ACC112 (cell line): ENCODE results near the gene CHGA.

Experiments used
- H2AFZ ChIP-seq: fragments of 200-600 bp; sonication (generic); one replicate; pipeline ENCODE4 v1.6.0; 2017; ENCODE audit warnings: antibody characterized with exemption, low read length; ENCODE audit not compliant: unreplicated experiment
- H3K27ac ChIP-seq: fragments of 200-600 bp; sonication (generic); 2 replicates; pipeline ENCODE4 v1.5.1; 2014; ENCODE audit warnings: low read depth, mild to moderate bottlenecking, antibody characterized with exemption, low read length, moderate library complexity
- H3K27me3 ChIP-seq: fragments of 200-600 bp; sonication (generic); 2 replicates; pipeline ENCODE4 v1.6.1; 2014; ENCODE audit warnings: mild to moderate bottlenecking, antibody characterized with exemption, low read length, moderate library complexity, mixed read lengths; ENCODE audit not compliant: insufficient read depth
- H3K36me3 ChIP-seq: fragments of 200-600 bp; sonication (generic); 2 replicates; pipeline ENCODE4 v1.6.1; 2016; ENCODE audit warnings: mild to moderate bottlenecking, antibody characterized with exemption, low read length, moderate library complexity, mixed read lengths; ENCODE audit not compliant: insufficient read depth
- H3K4me1 ChIP-seq: fragments of 200-600 bp; sonication (generic); one replicate; pipeline ENCODE4 v1.6.1; 2016; ENCODE audit warnings: low read length, mixed read lengths; ENCODE audit not compliant: insufficient read depth, unreplicated experiment, control insufficient read depth
- H3K4me3 ChIP-seq: fragments of 200-600 bp; sonication (generic); 2 replicates; pipeline ENCODE4 v1.5.1; 2014; ENCODE audit warnings: mild to moderate bottlenecking, low read depth, low read length
- H3K79me2 ChIP-seq: fragments of 200-600 bp; sonication (generic); one replicate; pipeline ENCODE4 v1.6.0; 2016; ENCODE audit warnings: low read length; ENCODE audit not compliant: control insufficient read depth, unreplicated experiment, insufficient read depth

Gene CHGA

DNA sequence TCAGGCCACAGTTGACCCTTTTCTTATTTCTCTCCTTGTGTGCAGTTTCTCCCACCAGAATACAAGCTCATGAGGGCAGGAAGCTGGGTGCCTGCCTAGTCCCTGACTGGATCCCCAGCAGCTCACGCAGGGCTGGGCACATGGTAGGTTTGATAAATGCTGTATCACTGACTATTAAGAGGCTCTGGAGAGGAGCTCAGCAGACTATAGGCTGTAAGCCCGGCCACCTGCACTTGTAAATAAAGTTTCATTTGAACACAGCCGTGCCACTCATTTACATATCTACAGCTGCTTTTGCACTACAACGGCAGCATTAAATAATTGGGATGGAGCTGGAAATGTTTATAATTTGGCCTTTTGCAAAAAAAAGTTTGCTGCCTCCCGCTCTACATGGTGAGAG, 32.0 kb downstream of the CHGA start:
- H2AFZ ChIP-seq: no peak overlapping the region
- no peaks in the 10 kb centered on the region for H3K79me2 ChIP-seq
- no peak overlapping the region for H3K4me3 ChIP-seq
- H3K27me3 ChIP-seq: no peaks in the 10 kb centered on the region
- H3K4me1 ChIP-seq: peaks cover 12% of the 10 kb centered on the region
- no peak overlapping the region for H3K27ac ChIP-seq
- no peaks in the 10 kb centered on the region for H3K36me3 ChIP-seq

DNA sequence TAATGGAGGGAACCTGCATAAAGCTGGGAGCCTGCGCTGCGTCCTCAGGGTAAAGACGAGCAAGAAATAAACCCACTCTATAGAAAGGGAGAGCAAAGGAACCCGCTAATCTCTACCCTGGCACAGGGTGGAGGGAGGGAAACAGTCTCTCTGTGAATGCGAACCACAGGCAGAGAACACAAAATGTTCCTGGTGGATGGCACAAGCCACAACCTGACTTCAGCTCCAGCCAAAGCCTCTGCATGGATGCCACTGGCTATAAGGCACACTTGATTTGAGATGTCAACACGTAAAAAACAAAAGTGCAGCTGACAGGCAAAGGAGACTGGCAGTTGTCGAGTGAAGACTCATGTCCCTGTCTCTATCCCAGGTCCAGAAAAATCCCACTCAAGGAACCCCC, 32.4 kb downstream of the CHGA start:
- Histone ChIP-seq H3K4me1 (peaks cover 8% of the 10 kb centered on the region), H2AFZ (no peak overlapping the region), H3K36me3 (no peaks in the 10 kb centered on the region), H3K4me3 (no peak overlapping the region), H3K79me2 (no peaks in the 10 kb centered on the region), H3K27me3 (no peaks in the 10 kb centered on the region), H3K27ac (no peak overlapping the region)

DNA sequence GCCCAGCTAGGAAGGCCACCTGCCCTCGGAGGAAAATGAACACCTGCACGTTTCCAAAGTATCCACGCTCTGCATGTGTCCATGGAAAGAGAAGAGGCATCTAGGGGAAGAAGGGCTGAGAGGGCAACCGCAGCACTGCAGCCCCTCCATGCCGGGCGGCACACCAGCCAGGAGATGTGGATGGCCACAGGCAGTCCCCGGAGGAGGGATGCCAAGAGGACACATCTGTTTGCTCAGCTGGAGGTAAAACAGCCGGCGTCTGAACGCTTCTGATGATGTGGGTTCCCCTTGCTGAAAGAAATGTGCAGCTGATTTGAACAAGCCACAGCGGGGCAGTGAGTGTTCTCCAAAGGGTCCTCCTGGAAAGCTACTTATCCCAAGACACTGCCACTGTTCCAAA, 34.0 kb downstream of the CHGA start:
- no peaks in the 10 kb centered on the region for H3K79me2 ChIP-seq
- H3K27ac ChIP-seq: no peak overlapping the region
- no peaks in the 10 kb centered on the region for H3K27me3 ChIP-seq
- H2AFZ ChIP-seq: no peak overlapping the region
- peaks cover 15% of the 10 kb centered on the region for H3K4me1 ChIP-seq
- H3K36me3 ChIP-seq: no peaks in the 10 kb centered on the region
- no peak overlapping the region for H3K4me3 ChIP-seq

DNA sequence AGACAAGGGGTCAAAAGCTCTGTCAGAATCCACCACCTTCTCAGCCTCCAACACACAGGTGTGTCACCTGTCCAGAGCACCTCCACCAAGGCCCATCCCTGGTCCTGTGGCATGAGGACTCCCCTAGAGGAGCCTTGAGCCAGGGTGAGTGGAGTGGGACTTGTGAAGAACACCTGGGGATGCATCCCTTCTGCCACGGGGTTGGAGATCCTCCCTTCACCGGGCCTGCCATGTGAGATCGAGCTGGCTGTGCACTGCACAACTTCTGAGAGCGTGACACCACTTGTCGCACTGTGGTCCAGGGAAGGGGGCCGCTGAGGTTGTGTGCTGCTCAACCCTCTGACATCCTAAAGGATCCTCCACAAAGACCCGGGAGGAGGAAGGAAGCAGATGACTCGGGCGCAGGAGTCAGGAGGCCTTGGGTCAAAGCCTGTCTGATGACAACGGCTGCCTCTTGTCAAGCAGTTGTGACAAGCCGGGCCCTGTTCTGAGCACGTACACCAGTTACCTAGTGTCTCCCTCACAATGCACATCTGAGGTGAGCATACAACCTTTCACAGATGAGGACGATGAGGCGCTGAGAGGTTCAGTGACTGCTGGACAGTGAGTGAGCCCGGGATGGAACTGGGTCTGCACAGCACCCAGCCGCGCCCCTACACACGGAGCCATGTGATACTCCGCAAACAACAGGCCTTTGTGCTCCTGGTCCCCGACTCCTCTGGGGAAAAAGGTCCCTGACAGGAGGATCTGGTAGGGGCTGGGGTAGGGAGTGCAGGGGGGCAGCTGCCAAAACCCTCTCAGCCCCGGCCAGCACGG, 35.6 kb downstream of the CHGA start:
- no peaks in the 10 kb centered on the region for H3K27me3 ChIP-seq
- no peaks in the 10 kb centered on the region for H3K36me3 ChIP-seq
- H2AFZ ChIP-seq: no peak overlapping the region
- H3K4me3 ChIP-seq: no peak overlapping the region
- peaks cover 22% of the 10 kb centered on the region for H3K4me1 ChIP-seq
- H3K79me2 ChIP-seq: no peaks in the 10 kb centered on the region
- no peak overlapping the region for H3K27ac ChIP-seq

DNA sequence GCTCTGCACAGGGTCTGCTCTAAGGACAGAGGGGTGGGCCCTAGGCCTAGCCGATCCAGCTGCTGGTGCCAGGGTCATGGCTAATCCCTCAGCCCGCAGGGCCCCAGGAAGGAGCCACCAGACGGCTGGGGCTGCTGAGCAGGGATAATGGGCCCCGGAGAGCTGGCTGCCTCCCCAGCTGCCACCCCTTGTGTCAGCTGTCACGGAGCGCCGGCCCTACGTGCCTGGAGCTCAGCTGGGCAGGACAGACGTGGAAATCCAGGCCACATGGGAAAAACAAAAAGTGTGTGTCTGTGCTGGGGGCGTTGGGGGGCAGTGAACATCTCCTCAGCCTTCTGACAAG, 36.2 kb downstream of the CHGA start:
- no peak overlapping the region for H2AFZ ChIP-seq
- no peak overlapping the region for H3K4me3 ChIP-seq
- no peaks in the 10 kb centered on the region for H3K36me3 ChIP-seq
- H3K27me3 ChIP-seq: no peaks in the 10 kb centered on the region
- H3K79me2 ChIP-seq: no peaks in the 10 kb centered on the region
- no peak overlapping the region for H3K27ac ChIP-seq
- H3K4me1 ChIP-seq: peaks cover 28% of the 10 kb centered on the region

DNA sequence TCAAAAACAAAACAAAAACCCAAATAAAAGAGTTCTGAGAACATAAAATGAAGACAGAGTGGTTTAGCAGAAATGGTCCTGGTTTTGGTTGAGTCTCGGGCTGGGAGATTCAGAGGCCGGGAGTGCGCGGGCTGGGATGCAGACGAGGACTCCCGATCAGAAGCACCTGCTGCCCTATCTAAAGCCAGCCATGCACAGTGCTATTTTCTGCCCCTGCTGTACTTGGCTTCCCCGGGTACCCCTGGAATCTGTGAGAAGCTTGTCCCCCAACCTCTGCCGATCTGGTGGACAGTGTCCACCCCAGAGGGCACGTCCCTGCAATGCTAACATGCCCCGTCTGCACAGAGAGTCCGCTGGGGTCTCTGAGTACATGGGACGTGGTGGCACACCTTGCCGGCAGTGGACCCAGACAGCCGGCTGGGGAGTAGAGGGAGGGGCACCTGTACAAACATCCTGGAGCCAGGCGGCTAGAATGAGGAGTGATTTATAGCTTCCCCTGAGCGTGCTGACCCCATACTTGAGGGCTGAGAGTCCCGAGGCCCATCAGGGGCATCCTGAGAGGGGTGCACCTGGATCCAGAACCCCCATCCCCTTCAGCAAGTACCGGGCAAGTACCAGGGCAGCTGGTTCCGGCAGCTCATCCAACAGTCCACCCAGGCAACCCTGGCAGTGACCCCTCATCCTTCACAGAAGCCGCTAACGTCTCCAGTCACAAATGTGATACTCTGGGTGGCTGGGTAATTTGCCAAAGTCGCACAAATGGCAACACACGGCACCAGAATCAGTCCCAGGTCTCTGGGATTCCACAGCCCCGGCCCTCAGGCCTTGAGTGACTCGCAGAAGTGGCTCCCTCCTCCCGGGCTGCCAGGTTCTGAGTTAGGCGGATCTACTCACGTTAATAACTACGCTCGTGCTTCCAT, 37.1 kb downstream of the CHGA start:
- peaks cover 30% of the 10 kb centered on the region for H3K4me1 ChIP-seq
- no peaks in the 10 kb centered on the region for H3K27me3 ChIP-seq
- no peaks in the 10 kb centered on the region for H3K36me3 ChIP-seq
- H3K4me3 ChIP-seq: no peak overlapping the region
- H3K27ac ChIP-seq: no peak overlapping the region
- no peaks in the 10 kb centered on the region for H3K79me2 ChIP-seq
- H2AFZ ChIP-seq: no peak overlapping the region

DNA sequence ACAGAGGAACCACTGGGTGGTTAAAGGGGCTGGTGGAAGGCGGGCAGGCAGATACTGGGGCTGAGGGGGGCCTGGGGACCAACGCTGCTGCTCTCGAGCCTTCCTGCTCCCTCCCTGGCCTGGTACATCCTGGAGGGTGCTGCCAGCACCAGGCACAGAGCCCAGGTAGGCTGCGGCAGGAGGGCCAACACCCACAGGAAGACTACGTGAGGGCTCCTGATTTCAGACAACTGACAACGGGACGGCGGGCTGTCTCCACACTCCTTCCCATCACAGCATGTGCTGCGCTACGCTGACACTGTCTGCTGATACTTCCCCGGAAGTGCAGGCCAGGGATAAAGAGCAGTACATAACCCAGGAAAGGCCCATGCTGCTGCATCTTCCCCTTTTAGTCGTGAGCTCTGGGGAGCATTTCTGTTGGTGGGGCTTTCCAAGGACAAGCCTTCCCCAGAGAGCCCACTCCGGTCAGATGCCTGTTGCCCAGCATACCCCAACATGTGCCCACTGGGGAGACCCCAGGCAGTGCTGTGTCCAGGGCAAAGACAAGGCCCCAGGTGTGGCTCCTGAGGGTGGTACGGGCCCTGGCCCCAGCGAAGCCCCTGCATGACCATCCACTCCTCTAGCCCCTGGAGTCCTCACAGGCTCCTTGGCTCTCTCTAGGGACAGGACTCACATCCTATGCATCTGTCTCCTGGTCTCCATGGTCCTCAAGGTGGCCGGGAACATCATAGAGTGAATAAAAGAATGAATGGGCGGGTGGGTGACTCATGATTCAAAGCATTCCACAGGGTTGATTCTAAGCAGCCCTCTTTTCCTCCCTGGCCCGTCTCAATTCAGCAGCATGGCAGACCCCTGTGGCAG, 38.0 kb downstream of the CHGA start:
- H3K27me3 ChIP-seq: no peaks in the 10 kb centered on the region
- H3K4me3 ChIP-seq: no peak overlapping the region
- peaks cover 30% of the 10 kb centered on the region for H3K4me1 ChIP-seq
- no peaks in the 10 kb centered on the region for H3K79me2 ChIP-seq
- peak overlapping the region; percentile 26; the same call in 1 of the 2 replicates for H3K27ac ChIP-seq
- no peaks in the 10 kb centered on the region for H3K36me3 ChIP-seq
- H2AFZ ChIP-seq: no peak overlapping the region

DNA sequence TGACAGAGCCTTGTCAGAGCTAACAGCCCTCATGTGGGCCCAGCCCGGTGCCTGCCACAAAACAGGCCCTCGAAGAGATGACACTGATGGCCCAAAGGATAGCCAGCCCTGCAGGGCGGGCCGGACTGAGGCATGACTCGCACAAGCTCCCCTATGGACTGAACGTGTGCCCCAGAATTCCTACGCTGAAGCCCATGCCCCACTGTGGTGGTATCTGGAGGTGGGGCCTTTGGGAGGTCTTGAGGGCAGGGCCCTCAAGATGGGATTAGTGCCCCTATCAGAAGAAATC, 38.6 kb downstream of the CHGA start:
- no peak overlapping the region for H3K4me3 ChIP-seq
- no peaks in the 10 kb centered on the region for H3K27me3 ChIP-seq
- H2AFZ ChIP-seq: no peak overlapping the region
- no peaks in the 10 kb centered on the region for H3K79me2 ChIP-seq
- peak overlapping the region; percentile 26; the same call in 1 of the 2 replicates for H3K27ac ChIP-seq
- peaks cover 30% of the 10 kb centered on the region for H3K4me1 ChIP-seq
- H3K36me3 ChIP-seq: no peaks in the 10 kb centered on the region

DNA sequence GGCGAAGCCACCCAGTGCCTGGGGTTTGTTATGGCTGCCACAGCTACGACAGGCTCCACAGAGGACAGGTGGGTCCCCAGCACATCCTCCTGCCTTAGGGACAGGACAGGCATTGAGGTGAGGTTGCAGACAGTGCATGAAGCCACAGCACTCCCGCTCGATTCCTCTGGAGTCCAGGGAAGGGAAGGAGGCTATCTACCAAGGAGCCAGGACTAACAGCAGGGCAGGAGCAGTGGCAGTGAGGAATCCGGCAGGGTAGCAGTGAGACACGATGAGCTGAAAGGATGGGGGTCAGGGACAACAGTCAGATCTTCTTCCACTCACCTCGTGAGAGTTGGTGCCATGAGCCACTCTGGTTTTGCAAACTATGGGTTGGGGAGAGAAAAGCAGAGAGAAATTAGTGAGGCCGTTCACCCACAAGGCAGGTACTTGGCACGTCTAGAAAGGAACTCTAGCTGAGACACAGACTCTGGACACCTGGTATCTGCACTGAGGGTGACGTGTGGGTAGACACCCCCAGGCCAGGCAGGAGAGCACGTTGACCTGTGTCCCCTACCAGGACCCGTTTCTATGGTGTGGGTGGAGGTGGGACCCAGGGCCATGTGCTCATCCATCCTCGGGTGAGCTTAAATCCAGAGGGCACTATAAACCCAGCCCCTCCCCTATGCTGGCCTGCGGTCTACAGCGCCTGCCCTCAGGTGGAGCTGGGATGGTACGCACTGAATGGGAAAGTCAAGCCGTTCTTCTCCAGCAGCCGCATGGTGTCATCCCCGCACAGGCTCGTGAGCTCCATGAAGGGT, 39.3 kb downstream of the CHGA start:
- H3K27me3 ChIP-seq: no peaks in the 10 kb centered on the region

DNA sequence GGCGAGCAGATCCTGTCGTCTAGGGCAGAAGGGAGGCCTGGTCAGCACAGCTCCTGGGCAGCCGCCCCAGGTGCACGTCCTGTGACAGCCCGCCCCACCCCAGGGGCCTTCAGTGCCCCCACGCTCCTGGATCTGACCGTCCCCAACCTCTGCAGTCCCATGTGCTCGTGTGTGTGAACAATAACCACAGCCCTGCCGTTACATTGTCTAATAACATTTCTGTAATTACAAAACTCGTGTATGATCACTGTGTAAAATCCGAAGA, 39.8 kb downstream of the CHGA start:
- peaks cover 30% of the 10 kb centered on the region for H3K4me1 ChIP-seq
- no peak overlapping the region for H2AFZ ChIP-seq
- H3K79me2 ChIP-seq: no peaks in the 10 kb centered on the region
- H3K27ac ChIP-seq: no peak overlapping the region
- no peak overlapping the region for H3K4me3 ChIP-seq
- H3K36me3 ChIP-seq: no peaks in the 10 kb centered on the region
- no peaks in the 10 kb centered on the region for H3K27me3 ChIP-seq

More for the DNA sequence above, 39.3 kb downstream of the CHGA start:
- no peak overlapping the region for H2AFZ ChIP-seq
- H3K4me3 ChIP-seq: no peak overlapping the region
- no peak overlapping the region for H3K27ac ChIP-seq
- peaks cover 30% of the 10 kb centered on the region for H3K4me1 ChIP-seq
- H3K79me2 ChIP-seq: no peaks in the 10 kb centered on the region
- H3K36me3 ChIP-seq: no peaks in the 10 kb centered on the region
